Epithelial cell of esophagus (primary cell): ENCODE measurements around the gene ABAT.

ENCODE experiments used
- DNase-seq: peaks from one replicate; pipeline ENCODE4 v3.0.0; 2010; ENCODE audit warnings: low read depth
- H3K4me3 ChIP-seq: 2 replicates; pipeline ENCODE4 v1.5.1; 2011; ENCODE audit warnings: mild to moderate bottlenecking, low read length, control low read depth
- TF ChIP-seq, protein P1 (sequence below): IDR thresholded peaks from 2 replicates; pipeline ENCODE4 v1.5.1; 2011; ENCODE audit warnings: low read depth, mild to moderate bottlenecking, low read length, control low read depth, inconsistent platforms; ENCODE audit not compliant: insufficient read depth; ENCODE audit errors: missing control alignments

Gene ABAT

DNA sequence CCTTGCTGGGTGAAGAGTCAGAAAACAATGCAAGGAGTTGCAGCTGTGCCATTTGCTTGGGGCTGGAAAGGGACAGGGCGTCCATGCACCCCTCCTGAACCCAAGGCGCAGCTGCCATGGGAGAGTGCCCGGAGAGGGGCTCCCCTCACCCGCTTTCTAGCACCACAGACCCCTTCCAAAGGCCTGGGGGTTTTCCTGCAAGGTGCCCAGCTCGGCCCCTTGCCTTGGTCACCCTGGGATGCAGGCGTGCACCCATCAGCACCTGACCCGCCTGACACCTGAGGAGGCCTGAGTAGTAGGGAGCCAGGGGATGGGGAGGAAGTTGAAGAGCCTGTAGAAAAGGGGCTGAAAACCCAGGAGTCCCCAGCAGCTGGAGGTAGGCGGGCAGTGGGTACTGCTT lies 92.8 kb downstream of the ABAT start:
- TF ChIP-seq, protein P1, sequence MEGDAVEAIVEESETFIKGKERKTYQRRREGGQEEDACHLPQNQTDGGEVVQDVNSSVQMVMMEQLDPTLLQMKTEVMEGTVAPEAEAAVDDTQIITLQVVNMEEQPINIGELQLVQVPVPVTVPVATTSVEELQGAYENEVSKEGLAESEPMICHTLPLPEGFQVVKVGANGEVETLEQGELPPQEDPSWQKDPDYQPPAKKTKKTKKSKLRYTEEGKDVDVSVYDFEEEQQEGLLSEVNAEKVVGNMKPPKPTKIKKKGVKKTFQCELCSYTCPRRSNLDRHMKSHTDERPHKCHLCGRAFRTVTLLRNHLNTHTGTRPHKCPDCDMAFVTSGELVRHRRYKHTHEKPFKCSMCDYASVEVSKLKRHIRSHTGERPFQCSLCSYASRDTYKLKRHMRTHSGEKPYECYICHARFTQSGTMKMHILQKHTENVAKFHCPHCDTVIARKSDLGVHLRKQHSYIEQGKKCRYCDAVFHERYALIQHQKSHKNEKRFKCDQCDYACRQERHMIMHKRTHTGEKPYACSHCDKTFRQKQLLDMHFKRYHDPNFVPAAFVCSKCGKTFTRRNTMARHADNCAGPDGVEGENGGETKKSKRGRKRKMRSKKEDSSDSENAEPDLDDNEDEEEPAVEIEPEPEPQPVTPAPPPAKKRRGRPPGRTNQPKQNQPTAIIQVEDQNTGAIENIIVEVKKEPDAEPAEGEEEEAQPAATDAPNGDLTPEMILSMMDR, result no peak
- no peak for DNase-seq
- H3K4me3 ChIP-seq, result no peak overlapping the region

DNA sequence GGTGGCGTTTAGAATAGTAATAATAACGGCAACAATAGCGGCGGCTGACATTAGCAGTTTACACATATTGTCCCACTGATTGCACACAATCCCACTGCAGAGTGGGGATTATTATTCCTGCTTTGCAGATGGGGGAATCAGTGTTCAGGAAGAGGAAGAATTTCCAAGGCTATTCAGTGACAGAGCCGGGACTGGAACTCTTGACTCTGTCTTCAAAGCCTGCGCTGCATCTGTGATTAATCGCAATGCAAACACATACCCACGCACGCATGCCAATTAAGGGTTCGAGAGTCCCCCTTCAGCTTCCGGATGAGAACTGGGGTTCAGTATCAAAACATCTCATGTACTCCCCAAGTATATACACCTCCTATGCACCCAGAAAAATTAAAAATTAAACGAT lies 93.9 kb downstream of the ABAT start:
- DNase-seq, result no peak
- H3K4me3 ChIP-seq, result no peak overlapping the region
- TF ChIP-seq, protein P1, result no peak

DNA sequence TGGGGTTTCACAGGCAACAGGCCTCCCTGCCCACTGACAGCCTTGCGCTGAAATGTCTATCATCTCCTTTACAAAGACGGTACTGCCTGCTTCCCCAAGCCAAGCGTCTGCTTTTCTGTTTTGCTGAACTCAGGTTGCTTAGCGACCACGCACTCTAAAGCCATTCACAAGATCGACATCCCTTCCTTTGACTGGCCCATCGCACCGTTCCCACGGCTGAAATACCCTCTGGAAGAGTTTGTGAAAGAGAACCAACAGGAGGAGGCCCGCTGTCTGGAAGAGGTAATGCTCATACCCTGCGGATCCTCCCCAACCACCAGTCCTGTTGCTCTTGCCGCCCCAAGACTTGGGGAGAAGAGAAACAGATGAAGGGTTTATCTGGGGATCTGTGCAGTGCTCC lies 94.3 kb downstream of the ABAT start:
- TF ChIP-seq, protein P1, result no peak
- no peak for DNase-seq
- H3K4me3 ChIP-seq, result no peak overlapping the region

DNA sequence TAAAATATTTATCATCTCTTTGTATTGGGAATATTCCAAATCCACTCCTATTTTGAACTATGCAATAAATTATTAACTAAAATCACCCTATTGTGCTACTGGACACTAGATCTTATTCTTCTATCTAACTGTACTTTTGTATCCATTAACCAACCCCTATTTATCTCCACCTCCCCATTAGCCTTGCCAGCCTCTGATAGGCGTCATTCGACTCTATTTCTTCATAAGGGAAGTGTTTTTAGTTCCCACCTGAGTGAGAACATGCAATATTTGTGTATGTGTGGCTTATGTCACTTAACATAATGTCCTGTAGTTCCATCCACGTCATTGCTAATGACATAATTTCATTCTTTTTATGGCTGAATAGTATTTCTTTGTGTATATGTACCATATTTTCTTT lies 99.1 kb downstream of the ABAT start:
- DNase-seq, result no peak
- no peak overlapping the region for H3K4me3 ChIP-seq
- TF ChIP-seq, protein P1, result no peak

DNA sequence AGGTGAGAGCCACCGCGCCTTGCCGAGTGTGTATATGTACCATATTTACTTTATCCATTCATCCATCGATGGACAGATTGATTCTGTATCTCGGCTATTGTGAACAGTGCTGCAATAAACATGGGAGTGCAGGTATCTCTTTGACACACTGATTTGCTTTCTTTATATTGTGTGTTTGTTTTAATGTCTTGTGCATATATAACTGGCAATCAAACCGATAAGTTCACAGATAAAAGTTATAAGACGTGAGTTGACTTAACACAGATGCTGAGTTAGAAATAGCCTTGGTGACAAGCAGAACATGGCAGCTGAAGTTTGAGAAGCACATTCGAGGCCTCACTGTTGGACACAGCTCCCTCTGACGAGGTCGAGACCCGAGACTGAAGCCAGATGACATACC lies 99.8 kb downstream of the ABAT start:
- TF ChIP-seq, protein P1, result no peak
- H3K4me3 ChIP-seq, result no peak overlapping the region
- DNase-seq, result no peak

DNA sequence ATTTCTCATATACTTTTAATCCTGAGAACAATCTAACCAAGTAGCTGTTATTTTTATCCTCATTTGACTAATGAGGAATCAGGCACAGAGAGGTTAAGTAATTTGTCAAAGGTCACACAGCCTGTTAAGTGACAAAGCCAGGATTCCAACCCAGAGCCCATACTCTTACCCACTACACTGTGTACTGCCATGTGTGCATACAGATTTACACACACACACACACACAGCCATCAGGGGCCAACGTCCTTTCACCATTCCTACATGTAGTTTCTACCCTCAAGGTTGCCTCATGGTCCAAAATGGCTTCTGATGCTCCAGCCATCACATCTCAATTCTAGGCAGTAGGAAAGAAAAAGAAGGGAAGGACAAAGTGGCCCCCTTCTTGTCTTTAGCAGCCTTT lies 100.9 kb downstream of the ABAT start:
- H3K4me3 ChIP-seq, result no peak overlapping the region
- no peak for DNase-seq
- TF ChIP-seq, protein P1, result no peak

DNA sequence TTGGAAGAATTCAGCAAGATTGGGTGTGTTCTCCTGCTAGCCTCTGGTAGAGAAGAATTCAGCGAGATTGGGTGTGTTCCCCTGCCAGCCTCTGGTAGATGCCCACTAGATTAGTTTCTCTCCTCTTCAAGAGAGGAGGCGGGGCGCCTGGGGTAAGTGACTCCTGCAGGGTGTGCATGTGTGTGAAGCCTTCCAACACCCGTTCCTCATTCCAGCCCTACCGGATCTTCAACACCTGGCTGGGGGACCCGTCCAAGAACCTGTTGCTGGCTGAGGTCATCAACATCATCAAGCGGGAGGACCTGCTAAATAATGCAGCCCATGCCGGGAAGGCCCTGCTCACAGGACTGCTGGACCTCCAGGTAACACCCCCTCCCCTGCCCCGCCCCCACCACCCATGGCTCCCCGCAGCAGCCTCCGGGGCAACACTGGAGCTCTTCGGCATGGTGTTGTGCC lies 101.7 kb downstream of the ABAT start:
- TF ChIP-seq, protein P1, result no peak
- DNase-seq, result peak; percentile 93
- H3K4me3 ChIP-seq, result no peak overlapping the region
